GM18511 (cell line): ENCODE measurements around the gene TBC1D7.

ENCODE experiments used
- ATAC-seq: cut with Tn5 transposase; IDR thresholded peaks from one replicate; pipeline ENCODE4 v1.9.1; 2021; ENCODE audit warnings: mild to moderate bottlenecking, moderate library complexity; ENCODE audit not compliant: unreplicated experiment

The TBC1D7 gene

GRCh38 chr6:13357551-13358075 is 29.3 kb upstream of the TBC1D7 start:
- ATAC-seq = no peak

DNA sequence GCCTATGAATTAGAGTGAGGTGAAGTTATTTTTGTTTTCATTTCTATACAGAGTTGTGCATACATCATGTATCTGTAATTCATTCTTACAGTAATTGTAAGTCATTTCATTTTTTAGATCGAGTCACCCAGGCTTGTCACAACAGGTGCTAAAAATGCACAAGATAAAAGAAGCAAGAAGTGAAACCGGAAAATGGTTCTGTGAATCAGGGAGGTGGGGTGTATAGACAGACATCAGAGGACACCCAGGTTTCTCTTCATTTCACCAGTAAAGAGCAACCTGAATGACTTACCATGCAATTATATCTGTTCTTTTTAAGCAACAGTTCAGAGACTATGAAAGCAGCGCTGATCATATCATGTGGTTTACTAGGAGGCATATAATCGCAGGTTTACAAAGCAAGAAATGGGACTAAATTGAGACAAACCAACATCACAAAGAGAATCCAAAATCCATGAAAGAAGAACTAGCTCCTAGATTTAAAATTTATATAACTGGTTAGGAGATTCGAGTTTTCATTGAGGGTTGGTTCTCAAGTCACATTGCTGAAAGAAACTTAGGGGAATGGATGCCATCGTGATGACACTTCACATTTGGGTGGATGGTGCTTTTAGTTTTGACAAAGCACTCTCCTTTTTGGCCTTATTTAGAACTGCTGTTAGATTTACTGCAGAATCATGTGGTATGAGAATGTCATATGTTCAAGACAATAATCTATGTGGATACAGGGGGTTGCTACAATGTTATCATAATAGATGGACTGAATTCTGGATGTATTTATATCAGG is 27.9 kb upstream of the TBC1D7 start:
- ATAC-seq = peak; percentile 92

- peak; percentile 52 for ATAC-seq
Observed at GRCh38 chr6:13355043-13355945, 27.0 kb upstream of the TBC1D7 start.

DNA sequence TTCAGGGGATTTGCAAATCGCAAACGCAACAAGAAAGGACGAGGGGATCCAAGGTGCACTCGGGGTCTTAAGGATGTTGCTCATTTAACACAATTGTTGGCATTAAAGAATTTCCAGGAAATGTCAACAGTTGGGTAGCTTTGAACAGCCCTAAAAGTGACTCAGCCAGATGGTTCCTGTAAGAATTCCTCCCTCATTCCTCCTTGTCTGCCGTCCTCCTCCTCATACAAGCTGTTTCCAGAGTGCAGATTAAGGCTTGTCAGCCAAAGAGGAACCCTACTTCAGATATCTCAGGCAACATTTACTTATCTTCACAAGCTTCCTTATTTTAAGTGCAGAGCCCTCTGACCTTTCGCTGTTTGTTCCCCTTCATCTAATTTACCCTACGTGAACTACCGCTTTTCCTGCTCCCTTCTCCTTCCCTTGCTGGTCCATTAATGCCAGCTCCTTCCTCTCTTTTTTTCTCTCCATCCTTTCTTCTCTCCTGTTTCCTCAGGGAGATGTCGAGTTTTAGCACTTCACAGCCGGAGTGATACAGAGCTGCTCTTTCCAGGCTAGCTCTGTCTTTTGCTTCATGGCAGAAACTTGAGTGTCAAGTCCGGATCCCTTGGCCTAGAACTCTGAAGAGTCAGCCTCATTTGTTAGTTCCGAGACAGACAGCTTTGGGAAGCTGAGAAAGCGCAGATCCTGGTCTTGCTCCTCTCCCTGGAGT is 26.1 kb upstream of the TBC1D7 start:
- ATAC-seq = no peak

DNA sequence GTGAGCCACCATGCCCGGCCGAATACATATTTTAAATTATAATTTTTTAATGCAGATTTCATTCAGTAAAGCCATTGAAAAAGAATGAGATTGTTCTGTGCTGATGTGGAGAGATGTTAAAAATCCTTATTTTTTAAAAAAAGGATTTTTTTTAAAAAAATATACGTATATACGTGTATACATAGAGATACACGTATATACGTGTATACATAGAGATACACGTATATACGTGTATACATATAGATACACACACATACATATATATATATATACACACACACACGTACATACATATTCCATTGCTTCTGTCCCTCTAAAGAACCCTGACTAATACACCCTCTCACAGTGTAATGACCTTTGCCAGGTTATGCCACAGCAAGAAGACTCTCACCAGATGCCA is 23.8 kb upstream of the TBC1D7 start:
- ATAC-seq = no peak

- no peak for ATAC-seq
Observed at GRCh38 chr6:13351271-13351670, 22.9 kb upstream of the TBC1D7 start.

DNA sequence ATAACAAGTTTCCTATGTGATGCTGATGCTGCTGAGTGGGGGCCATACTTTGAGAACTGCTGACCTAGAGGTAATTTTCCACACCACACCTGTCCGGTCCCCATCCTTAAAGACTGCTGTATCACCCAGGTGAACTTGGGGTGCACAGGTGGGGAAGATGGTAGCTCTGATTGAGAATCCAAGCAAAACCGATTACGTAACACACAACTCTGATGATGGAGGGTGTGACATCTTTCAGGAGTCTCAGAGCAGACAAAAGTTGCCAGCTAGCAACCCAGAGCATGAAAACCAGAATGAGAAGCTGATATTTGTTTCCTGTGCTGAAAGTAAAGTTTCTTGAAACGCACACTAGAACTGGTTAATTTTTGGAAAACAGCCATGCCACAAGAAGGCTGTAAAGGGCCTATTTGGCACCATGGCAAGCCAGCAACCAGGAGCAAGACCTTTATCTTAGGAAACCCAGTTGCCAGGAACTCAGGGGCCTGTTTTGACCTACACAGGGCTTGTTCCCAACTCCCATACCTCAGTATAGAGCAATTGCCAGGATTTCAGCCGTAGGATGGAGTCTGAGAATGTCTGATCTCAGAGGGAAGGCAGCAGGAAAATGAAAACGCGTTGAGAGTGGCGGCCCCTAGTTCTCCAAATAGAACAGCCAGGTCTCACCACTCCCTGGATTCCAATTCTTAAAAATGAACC is 21.6 kb upstream of the TBC1D7 start:
- no peak for ATAC-seq

GRCh38 chr6:13348334-13349113 is 20.2 kb upstream of the TBC1D7 start:
- ATAC-seq = no peak

DNA sequence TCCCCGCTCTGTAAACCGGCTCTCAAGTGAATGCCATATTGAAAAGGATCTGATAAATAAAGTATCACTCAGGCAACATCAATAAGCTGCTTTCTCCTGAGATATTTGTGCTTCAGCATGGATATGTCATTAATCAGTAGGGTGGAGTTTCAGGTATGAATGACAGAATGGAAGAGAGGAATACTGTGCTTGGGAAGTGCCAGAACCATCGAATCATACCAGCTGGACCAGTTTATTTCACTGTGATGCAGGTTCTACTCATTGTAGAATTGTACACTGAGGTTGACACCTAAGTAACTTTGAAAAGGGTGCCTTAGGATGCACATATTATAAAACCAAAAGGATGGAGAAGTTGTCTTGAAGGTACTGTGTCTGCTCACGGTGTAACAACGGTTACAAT is 17.9 kb upstream of the TBC1D7 start:
- ATAC-seq = no peak

GRCh38 chr6:13342414-13343019 is 14.2 kb upstream of the TBC1D7 start:
- ATAC-seq = no peak

GRCh38 chr6:13339863-13340630 is 11.7 kb upstream of the TBC1D7 start:
- peak; percentile 48 for ATAC-seq

DNA sequence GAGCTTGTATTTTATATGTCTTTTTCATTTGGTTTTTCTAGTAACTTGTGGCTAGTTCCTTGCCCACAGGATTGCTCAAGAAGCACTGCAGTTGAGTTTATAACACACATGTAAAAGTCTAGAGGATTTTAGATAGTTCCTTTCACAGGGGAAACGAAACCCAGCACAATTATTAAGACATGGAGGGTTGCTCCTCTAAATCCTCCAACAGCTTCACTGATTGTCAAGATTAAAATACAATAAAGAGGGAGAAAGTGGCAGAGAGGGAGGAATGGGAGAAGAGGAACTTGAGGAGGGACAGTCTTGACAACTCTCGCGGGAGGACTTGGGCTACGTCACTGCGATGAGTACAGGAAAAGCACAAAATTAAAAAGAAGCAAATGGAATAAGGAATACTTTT is 9.7 kb upstream of the TBC1D7 start:
- ATAC-seq = no peak

- no peak for ATAC-seq
Observed at GRCh38 chr6:13336553-13336952, 8.2 kb upstream of the TBC1D7 start.

DNA sequence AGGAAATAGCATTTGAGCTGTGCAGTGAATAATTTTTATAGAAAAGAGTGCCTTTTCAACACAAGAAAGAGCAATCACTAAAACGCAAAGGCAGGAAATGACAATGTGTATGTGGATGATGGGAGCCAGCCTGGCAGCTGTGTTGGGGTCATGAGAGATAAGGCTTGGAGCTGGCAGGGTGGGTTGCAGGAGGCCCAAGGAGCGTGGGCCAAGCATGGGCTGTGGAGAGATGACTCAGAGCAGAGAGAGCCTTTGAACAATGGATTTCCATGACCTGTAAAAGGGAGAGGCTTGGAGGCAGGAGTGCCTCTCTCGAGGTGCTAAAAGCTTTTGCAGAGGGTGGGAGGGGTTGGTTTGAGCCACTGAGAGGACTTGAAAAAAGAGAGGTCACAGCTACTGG is 6.6 kb upstream of the TBC1D7 start:
- no peak for ATAC-seq

DNA sequence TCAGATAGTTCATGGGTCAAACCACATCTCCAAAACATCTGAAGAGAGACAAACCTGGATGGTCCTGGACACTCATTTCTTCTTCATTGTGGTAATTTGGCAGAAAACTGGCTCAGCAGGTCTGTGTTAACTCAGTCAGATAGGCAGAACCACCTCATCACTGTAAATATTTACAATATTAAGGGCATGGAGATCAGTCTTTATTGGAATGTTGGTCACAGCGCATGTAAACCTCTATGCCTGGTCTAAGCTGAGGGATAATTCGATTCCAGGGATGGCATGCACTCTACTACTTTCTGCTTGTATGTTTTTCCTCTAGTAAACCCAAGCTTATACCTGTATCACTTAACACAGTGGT is 4.0 kb upstream of the TBC1D7 start:
- no peak for ATAC-seq

DNA sequence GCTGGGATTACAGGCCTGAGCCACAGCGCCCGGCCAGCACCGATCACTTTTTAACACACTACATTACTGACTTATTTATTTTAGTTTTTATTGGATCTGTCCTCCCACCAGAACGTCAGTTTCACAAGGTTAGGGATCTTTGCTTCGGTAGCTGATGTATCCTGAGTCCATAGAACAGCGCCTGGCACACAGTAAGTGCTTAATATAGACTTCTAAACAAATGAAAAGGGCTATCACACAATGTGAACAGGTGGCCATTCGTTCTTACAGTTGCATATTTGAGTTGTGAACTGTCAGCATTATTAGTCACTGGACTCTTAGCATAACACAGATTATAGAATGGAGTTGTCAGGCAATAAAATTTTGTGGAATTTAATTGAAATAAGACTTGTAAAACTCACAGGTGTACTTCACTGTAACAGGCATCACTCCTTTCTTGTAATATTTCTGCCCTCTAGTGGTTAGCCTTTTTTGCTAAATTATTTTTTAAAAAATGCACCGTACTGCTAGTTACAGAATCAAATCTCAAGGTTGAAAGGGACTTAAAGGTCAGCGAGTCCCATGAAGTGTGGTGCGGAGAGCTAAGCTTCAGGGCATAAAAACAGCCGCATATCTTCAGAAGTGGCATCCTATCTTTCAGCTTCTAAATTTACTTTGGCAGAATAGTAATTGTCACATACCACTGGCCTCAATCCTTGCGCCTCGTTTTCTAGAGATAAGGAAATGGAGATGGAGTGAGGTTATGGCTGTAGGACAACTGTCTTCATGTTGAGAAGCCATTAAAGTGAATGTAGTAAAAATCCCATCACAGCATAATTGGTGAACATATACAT is 3.4 kb upstream of the TBC1D7 start:
- no peak for ATAC-seq

- ATAC-seq = no peak
Observed at GRCh38 chr6:13328875-13329183, 492 bp upstream of the TBC1D7 start.

DNA sequence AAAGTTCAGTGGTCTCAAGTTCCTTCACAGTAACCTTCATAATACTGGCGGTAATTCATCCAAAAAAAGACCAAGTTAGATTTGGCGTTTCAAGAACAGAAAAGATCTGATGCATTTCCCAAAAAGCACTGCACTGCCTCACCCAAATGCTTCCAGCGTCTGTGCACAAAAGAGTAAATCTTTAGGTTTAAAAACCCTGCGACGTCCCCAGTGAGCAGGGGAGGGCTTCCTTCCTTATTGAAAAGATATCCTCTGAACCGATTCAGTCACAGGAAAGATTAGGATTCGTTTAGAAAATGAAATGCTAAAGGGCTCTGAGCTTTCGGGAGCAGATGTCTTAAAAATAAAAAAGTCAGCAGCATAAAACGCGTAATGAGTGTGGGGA is 654 bp downstream of the TBC1D7 start:
- no peak for ATAC-seq
